ENCODE results near the gene HOXD4.

DNA sequence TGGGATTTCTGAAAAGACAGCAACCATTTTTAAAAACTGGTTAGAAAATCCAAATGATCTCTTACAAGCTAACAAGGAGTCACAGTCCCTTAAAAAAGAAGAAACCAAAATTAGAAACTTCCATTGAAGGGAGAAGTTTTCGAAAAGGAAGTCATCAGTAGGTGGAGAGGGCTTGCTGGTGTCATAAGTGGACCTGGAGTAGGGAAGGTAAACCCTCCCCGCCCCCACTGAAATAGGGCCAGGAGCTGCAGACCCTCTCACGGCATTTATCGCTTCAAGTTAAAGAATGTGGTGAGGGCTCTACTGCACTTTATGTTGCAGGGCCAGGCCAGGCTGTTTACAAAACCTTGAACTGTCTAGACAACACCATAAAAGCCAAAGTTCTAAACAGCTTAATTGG, 41.4 kb upstream of the HOXD4 start:
- no peak for TF ChIP-seq POLR2A (IDR thresholded peaks at IDR 0.05)
- TF ChIP-seq, protein P1, sequence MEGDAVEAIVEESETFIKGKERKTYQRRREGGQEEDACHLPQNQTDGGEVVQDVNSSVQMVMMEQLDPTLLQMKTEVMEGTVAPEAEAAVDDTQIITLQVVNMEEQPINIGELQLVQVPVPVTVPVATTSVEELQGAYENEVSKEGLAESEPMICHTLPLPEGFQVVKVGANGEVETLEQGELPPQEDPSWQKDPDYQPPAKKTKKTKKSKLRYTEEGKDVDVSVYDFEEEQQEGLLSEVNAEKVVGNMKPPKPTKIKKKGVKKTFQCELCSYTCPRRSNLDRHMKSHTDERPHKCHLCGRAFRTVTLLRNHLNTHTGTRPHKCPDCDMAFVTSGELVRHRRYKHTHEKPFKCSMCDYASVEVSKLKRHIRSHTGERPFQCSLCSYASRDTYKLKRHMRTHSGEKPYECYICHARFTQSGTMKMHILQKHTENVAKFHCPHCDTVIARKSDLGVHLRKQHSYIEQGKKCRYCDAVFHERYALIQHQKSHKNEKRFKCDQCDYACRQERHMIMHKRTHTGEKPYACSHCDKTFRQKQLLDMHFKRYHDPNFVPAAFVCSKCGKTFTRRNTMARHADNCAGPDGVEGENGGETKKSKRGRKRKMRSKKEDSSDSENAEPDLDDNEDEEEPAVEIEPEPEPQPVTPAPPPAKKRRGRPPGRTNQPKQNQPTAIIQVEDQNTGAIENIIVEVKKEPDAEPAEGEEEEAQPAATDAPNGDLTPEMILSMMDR (IDR thresholded peaks at IDR 0.05 in 4 of 5, conservative IDR thresholded peaks at IDR 0.05 in 1 of 5) = no peak
